Measurements from ENCODE around the gene LRRC37B.
"Not testable (repeated sequence)": the region's sequence is repeated elsewhere in the genome, so short reads cannot be mapped to it uniquely, and the experiment has no call there.

Gene LRRC37B

DNA sequence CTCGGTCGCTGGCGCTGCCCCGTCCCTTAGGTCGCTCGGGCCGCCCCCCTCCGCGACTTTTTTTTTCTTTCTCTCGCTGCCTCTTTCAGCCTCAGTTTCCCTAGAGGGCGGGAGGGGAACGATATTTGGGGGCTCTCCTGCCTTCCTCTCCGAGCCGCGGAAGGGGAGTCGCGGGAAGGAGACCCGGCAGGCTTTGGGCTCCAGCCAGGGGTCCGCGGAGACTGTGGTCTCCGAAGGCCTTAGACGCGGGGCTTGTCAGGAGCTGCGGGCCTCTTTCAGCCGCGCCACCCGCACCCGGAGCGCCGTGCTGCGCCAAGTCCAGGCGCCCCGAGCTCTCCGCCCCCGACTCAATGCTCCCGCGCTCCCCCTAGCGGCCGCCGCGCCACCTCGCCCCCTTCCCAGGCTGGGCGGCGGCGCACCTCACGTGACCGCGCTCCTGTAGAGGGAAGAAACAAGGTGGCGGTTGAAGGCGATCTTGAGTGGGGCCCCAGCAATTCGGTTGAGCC is at the start of gene LRRC37B:
TSS of gene LRRC37B (plus strand) at position 427 of the 506 bp plus-strand sequence. CDS start 14,010 bp downstream, outside the sequence.
- DNase-seq (ENCODE audit: low read depth) = peak; percentile 13

GRCh38 chr17:31964131-31964530 is 43.1 kb upstream of the LRRC37B start:
- DNase-seq (ENCODE audit: low read depth); H3K4me3 ChIP-seq (ENCODE audit: low read depth, low read length): not testable (repeated sequence)

More for the DNA sequence above, at the start of gene LRRC37B:
- TF ChIP-seq, protein P1, sequence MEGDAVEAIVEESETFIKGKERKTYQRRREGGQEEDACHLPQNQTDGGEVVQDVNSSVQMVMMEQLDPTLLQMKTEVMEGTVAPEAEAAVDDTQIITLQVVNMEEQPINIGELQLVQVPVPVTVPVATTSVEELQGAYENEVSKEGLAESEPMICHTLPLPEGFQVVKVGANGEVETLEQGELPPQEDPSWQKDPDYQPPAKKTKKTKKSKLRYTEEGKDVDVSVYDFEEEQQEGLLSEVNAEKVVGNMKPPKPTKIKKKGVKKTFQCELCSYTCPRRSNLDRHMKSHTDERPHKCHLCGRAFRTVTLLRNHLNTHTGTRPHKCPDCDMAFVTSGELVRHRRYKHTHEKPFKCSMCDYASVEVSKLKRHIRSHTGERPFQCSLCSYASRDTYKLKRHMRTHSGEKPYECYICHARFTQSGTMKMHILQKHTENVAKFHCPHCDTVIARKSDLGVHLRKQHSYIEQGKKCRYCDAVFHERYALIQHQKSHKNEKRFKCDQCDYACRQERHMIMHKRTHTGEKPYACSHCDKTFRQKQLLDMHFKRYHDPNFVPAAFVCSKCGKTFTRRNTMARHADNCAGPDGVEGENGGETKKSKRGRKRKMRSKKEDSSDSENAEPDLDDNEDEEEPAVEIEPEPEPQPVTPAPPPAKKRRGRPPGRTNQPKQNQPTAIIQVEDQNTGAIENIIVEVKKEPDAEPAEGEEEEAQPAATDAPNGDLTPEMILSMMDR (IDR thresholded peaks at IDR 0.05; ENCODE audit: control insufficient read depth, extremely low read depth, insufficient read depth) = peak; percentile 97
- peak within 1 kb of the TSS; percentile 92 for H3K4me3 ChIP-seq (ENCODE audit: low read depth, low read length)

- TF ChIP-seq, protein P1 (IDR thresholded peaks at IDR 0.05; ENCODE audit: control insufficient read depth, extremely low read depth, insufficient read depth) = no peak
- no peak overlapping the region for H3K4me3 ChIP-seq (ENCODE audit: low read depth, low read length)
- DNase-seq (ENCODE audit: low read depth) = no peak
Measured at GRCh38 chr17:31967648-31968047, 39.5 kb upstream of the LRRC37B start.

DNA sequence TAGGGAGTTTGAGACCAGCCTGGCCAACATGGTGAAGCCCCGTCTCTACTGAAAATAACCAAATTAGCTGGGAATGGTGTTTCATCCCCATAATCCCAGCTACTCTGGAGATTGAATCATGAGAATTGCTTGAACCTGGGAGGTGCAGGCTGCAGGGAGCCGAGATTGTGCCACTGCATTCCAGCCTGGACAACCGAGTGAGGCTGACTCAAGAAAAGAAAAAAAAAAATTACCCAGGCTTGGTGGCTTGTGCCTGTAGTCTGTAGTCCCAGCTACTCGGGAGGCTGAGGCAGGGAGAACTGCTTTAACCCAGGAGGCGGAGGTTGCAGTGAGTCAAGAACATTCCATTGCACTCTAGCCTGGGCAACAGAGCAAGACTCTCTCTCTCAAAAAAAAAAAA is 36.8 kb upstream of the LRRC37B start:
- not testable (repeated sequence) for H3K4me3 ChIP-seq (ENCODE audit: low read depth, low read length); DNase-seq (ENCODE audit: low read depth)

DNA sequence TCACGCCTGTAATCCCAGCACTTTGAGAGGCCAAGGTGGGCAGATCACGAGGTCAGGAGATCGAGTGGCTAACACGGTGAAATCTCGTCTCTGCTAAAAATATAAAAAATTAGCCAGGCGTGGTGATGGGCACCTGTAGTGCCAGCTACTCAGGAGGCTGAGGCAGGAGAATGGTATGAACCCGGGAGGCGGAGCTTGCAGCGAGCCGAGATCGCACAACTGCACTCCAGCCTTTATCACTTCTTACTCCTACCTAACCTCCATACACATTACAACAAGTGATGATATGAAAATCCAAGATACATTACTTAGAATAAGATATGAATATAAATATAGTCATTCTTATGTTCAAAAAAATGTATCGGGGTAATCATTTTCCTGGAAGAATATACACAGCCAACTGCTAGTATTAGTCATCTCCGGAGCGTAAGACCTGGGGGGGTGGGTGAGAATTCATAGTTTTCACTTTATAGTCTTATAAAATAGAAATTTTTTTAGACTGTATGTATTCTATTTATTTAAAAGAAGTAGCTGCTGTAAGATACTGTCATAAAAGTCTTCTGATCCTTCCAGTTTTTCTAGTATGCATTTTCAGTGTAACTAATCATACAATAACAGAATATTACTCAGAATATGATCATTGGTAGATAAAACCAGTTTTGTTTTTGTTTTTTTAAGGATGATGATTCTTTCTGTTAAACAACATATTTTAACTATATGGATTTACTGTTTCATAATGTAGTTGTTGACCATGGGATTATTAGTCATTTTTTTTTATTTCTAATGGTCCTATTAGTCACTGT is 32.7 kb upstream of the LRRC37B start:
- H3K4me3 ChIP-seq (ENCODE audit: low read depth, low read length) = not testable (repeated sequence)
- DNase-seq (ENCODE audit: low read depth) = peak; percentile 40

DNA sequence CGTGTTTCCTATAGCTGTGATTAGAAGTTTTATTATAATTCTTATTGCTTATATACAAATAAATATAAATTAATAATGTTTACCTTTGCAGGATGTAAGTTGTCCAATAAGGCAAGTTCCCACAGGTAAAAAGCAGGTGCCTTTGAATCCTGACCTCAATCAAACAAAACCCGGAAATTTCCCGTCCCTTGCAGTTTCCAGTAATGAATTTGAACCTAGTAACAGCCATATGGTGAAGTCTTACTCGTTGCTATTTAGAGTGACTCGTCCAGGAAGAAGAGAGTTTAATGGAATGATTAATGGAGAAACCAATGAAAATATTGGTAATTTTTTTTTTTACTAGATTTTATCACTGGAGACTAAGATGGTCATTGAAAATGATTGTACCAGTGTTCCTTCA is 31.8 kb upstream of the LRRC37B start:
- not testable (repeated sequence) for H3K4me3 ChIP-seq (ENCODE audit: low read depth, low read length)
- DNase-seq (ENCODE audit: low read depth) = peak; percentile 80

DNA sequence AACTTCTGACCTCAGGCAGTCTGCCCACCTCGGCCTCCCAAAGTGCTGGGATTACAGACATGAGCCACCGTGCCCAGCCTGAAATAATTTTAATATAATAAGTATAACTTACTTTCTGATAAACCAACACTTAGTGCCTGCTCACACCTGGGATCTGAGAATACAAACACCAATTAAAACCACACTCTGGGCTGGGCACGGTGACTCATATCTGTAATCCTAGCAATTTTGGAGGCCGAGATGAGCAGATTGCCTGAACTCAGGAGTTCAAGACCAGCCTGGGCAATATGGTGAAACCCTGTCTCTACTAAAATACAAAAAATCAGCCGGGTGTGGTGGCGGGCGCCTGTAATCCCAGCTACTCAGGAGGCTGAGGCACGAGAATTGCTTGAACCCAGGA is 15.4 kb upstream of the LRRC37B start:
- not testable (repeated sequence) for H3K4me3 ChIP-seq (ENCODE audit: low read depth, low read length); DNase-seq (ENCODE audit: low read depth)

- TF ChIP-seq, protein P1 (IDR thresholded peaks at IDR 0.05; ENCODE audit: control insufficient read depth, extremely low read depth, insufficient read depth) = no peak
- H3K4me3 ChIP-seq (ENCODE audit: low read depth, low read length) = no peak overlapping the region
- DNase-seq (ENCODE audit: low read depth) = no peak
Measured at GRCh38 chr17:31997005-31997404, 10.2 kb upstream of the LRRC37B start.

DNA sequence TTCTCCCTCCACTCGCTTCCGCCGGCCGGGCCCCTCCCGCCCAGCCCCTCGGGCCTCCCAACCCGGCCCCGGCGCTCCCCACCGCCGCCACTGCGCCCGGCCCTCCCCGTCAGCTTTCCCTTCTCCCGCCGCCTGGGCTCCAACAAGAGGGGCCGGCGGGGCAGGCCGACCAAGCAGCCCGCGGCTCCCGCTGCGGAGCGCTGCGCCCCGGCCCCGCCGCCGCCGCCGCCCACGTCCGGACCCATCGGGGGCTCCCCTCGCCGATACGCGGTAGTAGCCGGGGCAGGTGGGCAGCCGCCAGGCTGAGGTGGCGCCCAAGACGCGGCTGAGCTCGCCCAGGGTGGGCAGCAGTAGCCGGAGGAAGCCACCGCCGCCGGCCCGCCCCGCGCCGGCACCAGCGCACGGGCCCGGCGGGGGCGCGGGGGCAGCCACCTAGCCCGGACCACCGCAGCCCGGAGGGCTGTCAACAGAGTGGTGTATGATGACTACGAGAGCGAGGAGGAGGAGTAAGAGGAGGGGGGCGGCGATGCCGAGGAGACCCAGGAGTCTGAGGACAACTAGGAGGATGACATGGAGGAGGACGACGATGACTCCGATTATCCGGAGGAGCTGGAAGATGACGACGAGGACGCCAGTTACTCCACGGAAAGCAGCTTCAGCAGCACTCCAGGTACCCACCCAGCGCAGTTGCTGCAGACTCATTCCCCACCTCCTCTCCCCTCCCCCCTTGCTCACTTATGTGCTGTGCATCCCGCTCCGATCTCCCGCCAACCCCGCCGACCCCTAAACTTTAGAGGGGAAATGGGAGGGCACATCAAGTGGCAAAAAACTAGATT is 498 bp downstream of the LRRC37B start:
- peak overlapping the region; percentile 92 for H3K4me3 ChIP-seq (ENCODE audit: low read depth, low read length)
- TF ChIP-seq, protein P1 (IDR thresholded peaks at IDR 0.05; ENCODE audit: control insufficient read depth, extremely low read depth, insufficient read depth) = no peak
- no peak for DNase-seq (ENCODE audit: low read depth)

All from LNCaP clone FGC (cell line).